HepG2 (cell line): ENCODE results near the gene PAK6. TPM values are rescaled to one million over a fixed set of nuclear protein-coding genes. Genes with fewer than 3 reads are reported as not detected.

Experiments used
- ATAC-seq: fragments of 200-7000 bp; cut with Tn5 transposase; 3 replicates; pipeline ENCODE4 v1.9.1; 2020; ENCODE audit warnings: mild to moderate bottlenecking, moderate library complexity
- BruUV-seq: library from RNA; stranded (reverse); fragments of 400-500 nt; replicated peaks from 2 replicates; lab custom pipeline; 2021; lab: Mats Ljungman, UMichigan
- CTCF ChIA-PET: fragments of 300-600 bp; formaldehyde crosslinking; extraction: SDS; loops from one replicate; lab custom pipeline; 2021; ENCODE audit warnings: low total read pairs, inconsistent platforms, low intra/inter-chr PET ratio; lab: Yijun Ruan, JAX
- POLR2A ChIA-PET: fragments of 350-600 bp; sonication (Branson Sonifier 250); formaldehyde crosslinking; loops from one replicate; lab custom pipeline; 2020; ENCODE audit warnings: antibody characterized with exemption, inconsistent platforms; lab: Yijun Ruan, JAX
- DNase-seq: peaks from one replicate; pipeline ENCODE4 v3.0.0-alpha.2; 2015; ENCODE audit warnings: low spot score
- FAIRE-seq: peaks from 3 replicates; lab custom pipeline; 2011; peaks lifted over from hg19 to GRCh38; lab: Jason Lieb, UNC
- H2AFZ ChIP-seq: one replicate; pipeline ENCODE4 v1.6.1; 2011; ENCODE audit warnings: low read length, inconsistent platforms
- H3K27ac ChIP-seq: fragments of 300-600 bp; 3 replicates; pipeline ENCODE4 v1.8.0; 2011; ENCODE audit warnings: mixed run types, mild to moderate bottlenecking, mixed read lengths, low read length, inconsistent platforms; ENCODE audit not compliant: insufficient read depth; ENCODE audit errors: extremely low read length
- H3K27me3 ChIP-seq, 2 experiments: fragments of 200-600 bp in 1 of 2; 2 replicates in 1 of 2; 3 replicates in 1 of 2; pipeline versions ENCODE4 v1.6.0 to v1.8.0; 2011; ENCODE audit warnings: low read length in 2 of 2, mild to moderate bottlenecking in 2 of 2, moderate library complexity in 2 of 2, inconsistent platforms in 1 of 2; ENCODE audit not compliant: insufficient read depth in 2 of 2, control insufficient read depth in 1 of 2
- H3K36me3 ChIP-seq, 2 experiments: fragments of 200-600 bp in 1 of 2; replicated peaks in 1 of 2; 2 replicates in 1 of 2; 3 replicates in 1 of 2; pipeline versions ENCODE4 v1.5.1 to v1.8.0; 2011; ENCODE audit warnings: low read length in 2 of 2, inconsistent platforms in 1 of 2; ENCODE audit not compliant: insufficient read depth in 2 of 2, control insufficient read depth in 1 of 2
- H3K4me1 ChIP-seq: 2 replicates; pipeline ENCODE4 v1.5.1; 2012; ENCODE audit warnings: low read length, inconsistent platforms; ENCODE audit not compliant: insufficient read depth
- H3K4me2 ChIP-seq: 2 replicates; pipeline ENCODE4 v1.6.0; 2011; ENCODE audit warnings: low read depth, low read length, inconsistent platforms
- H3K4me3 ChIP-seq, 3 experiments: fragments of 200-600 bp in 1 of 3; sonication (generic), shearing (Covaris generic) in 1 of 3; replicated peaks in 1 of 3; 2 replicates each; pipeline ENCODE4 v1.5.1; 2011 to 2016; ENCODE audit warnings: low read length in 3 of 3, inconsistent platforms in 2 of 3, low read depth in 2 of 3, mild to moderate bottlenecking in 2 of 3, control low read depth in 1 of 3, mixed read lengths in 1 of 3; ENCODE audit not compliant: insufficient read depth in 1 of 3
- H3K79me2 ChIP-seq: one replicate; pipeline ENCODE4 v1.6.1; 2011; ENCODE audit warnings: low read length, inconsistent platforms; ENCODE audit not compliant: insufficient read depth
- H3K9ac ChIP-seq: 2 replicates; pipeline ENCODE4 v1.6.0; 2011; ENCODE audit warnings: mild to moderate bottlenecking, low read depth, low read length, inconsistent platforms; ENCODE audit not compliant: insufficient read depth
- H3K9me3 ChIP-seq: 2 replicates; pipeline ENCODE4 v1.5.1; 2012; ENCODE audit warnings: mild to moderate bottlenecking, low read length
- H4K20me1 ChIP-seq: 2 replicates; pipeline ENCODE4 v1.6.0; 2011; ENCODE audit warnings: inconsistent platforms, mild to moderate bottlenecking, low read length, moderate library complexity; ENCODE audit not compliant: insufficient read depth
- EEA1 ChIP-seq: sonication (generic); formaldehyde crosslinking; IDR thresholded peaks from 2 replicates; pipeline ENCODE4 v1.5.1; 2020; ENCODE audit warnings: mild to moderate bottlenecking, missing genetic modification reagents, borderline replicate concordance
- KAT2B ChIP-seq: fragments of 150-350 bp; IDR thresholded peaks from 2 replicates; pipeline ENCODE4 v1.6.1; 2014; ENCODE audit warnings: low read depth, low read length, borderline replicate concordance
- MAF1 ChIP-seq: sonication (generic); formaldehyde crosslinking; IDR thresholded peaks from 2 replicates; pipeline ENCODE4 v1.5.0; 2020; ENCODE audit warnings: missing genetic modification reagents, borderline replicate concordance
- SOX13 ChIP-seq, 3 experiments: fragments of 450-650 bp in 1 of 3; sonication (generic) in 1 of 3; formaldehyde crosslinking in 1 of 3; IDR thresholded peaks in 2 of 3; conservative IDR thresholded peaks in 1 of 3; 2 replicates each; pipeline versions ENCODE4 v1.5.0 to v1.6.1; 2016 to 2020; ENCODE audit warnings: antibody characterized with exemption in 1 of 3, mild to moderate bottlenecking in 1 of 3, missing compliant biosample characterization in 1 of 3, missing genetic modification reagents in 1 of 3, moderate library complexity in 1 of 3
- SOX6 ChIP-seq, 2 experiments: fragments of 450-650 bp in 1 of 2; sonication (generic) in 1 of 2; formaldehyde crosslinking in 1 of 2; IDR thresholded peaks; 2 replicates each; pipeline versions ENCODE4 v1.4.0 to v1.6.1; 2017 to 2020; ENCODE audit warnings: antibody characterized with exemption in 1 of 2, mild to moderate bottlenecking in 1 of 2, missing genetic modification reagents in 1 of 2
- ZNF468 ChIP-seq: sonication (generic); formaldehyde crosslinking; IDR thresholded peaks from 2 replicates; pipeline ENCODE4 v1.8.0; 2022; ENCODE audit warnings: mild to moderate bottlenecking, moderate library complexity, missing genetic modification reagents
- ZNF570 ChIP-seq: sonication (generic); formaldehyde crosslinking; IDR thresholded peaks from 2 replicates; pipeline ENCODE4 v1.4.0; 2020; ENCODE audit warnings: mild to moderate bottlenecking, missing genetic modification reagents, borderline replicate concordance
- WGBS: methylation state at CpG from one replicate; pipeline ENCODE4 v1.1.6; 2017; ENCODE audit warnings: low lambda C conversion rate; 5-methylcytosine and 5-hydroxymethylcytosine counted together
- in situ Hi-C: cut with HindIII; loops from 2 replicates; pipeline ENCODE4 v1.10.0; 2017; ENCODE audit warnings: low pct_unique_long_range_greater_than_20kb; ENCODE audit not compliant: extremely low pct_ligation_motif_present
- intact Hi-C: fragments of 100-400 bp; cut with micrococcal nuclease; formaldehyde crosslinking; loops from one replicate; pipeline ENCODE4 v1.10.0; 2022; ENCODE audit not compliant: unreplicated experiment
- polyA plus RNA-seq, 8 experiments: library from polyadenylated mRNA; depleted of rRNA in 3 of 8; stranded (reverse) in 7 of 8; unstranded in 1 of 8; fragments of >200 nt; fragmentation: Illumina TruSeq in 4 of 8; extraction: Trizol in 4 of 8; gene quantifications; 2 replicates each; pipeline versions ENCODE4 v1.2.1 to v1.2.3, GENCODE V29; 2011 to 2016; ENCODE audit warnings: low read depth in 4 of 8, missing spikeins in 1 of 8, mixed read lengths in 1 of 8; ENCODE audit not compliant: insufficient read depth in 1 of 8
- total RNA-seq, 5 experiments: library from RNA; depleted of rRNA; stranded (reverse); fragments of >200 nt; fragmentation: Illumina TruSeq; extraction: Trizol; gene quantifications; 2 replicates each; pipeline ENCODE4 v1.2.3, GENCODE V29; 2016; ENCODE audit warnings: low read depth in 1 of 5
- TF ChIP-seq, protein P1 (sequence below): IDR thresholded peaks from 2 replicates; pipeline ENCODE4 v1.6.1; 2016; ENCODE audit warnings: low read depth, missing genetic modification reagents, missing compliant biosample characterization
- TF ChIP-seq, protein P2 (sequence below): fragments of 450-650 bp; IDR thresholded peaks from 2 replicates; pipeline ENCODE4 v1.6.1; 2016

PAK6 gene
- total and polyA plus RNA-seq, 2 of the 13 experiments (the other 11 are each of a cell fraction or from before 2014, with no cell fraction given): 0.07 TPM; not detected in 1

DNA sequence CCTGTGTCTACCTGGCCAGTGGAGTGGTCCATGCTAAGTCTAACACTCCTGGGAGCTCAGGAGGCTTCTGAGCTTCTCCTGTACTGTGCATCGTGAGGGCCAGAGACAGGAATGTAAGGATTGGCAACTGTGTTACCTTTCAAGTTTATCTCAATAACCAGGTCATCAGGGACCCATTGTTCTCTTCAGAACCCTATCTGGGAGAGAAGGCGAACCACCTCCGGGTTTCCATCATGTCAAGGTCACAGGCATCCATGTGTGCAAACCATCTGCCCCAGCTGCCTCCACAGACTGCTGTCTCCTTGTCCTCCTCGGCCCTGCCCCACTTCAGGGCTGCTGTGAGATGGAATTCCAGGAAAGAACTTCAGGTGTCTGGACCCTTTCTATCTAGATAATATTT, 38.1 kb downstream of the PAK6 start:
- no peak for FAIRE-seq
- H3K36me3 ChIP-seq: no peaks in the 10 kb centered on the region
- DNase-seq: peak; percentile 56
- H3K9me3 ChIP-seq: no peaks in the 10 kb centered on the region
- no peak overlapping the region for H3K27ac ChIP-seq
- ChIA-PET CTCF (interaction anchor here (1.2 to 6.3 kb wide), 2 partner anchors 59 to 148 kb away, joined by 3 to 266 read pairs; no protein-coding TSS in a partner anchor), POLR2A (no interaction called here)
- BruUV-seq: no TSS peak
- H3K4me1 ChIP-seq: peaks cover 38% of the 10 kb centered on the region
- H3K79me2 ChIP-seq: no peaks in the 10 kb centered on the region
- peaks cover 1 to 42% of the 10 kb centered on the region in 2 experiments for H3K27me3 ChIP-seq
- no peak overlapping the region for H3K4me2 ChIP-seq
- intact Hi-C loops: loop anchor here (10.0 kb wide), 1 partner anchor 172 kb away; the partner anchor contains the start of gene BMF
- no peaks in the 10 kb centered on the region for H4K20me1 ChIP-seq
- H3K9ac ChIP-seq: no peak overlapping the region
- no peak for ATAC-seq
- TF ChIP-seq ZNF468 (CRISPR knock-in tag) (no peak), SOX13 (IDR thresholded peaks at IDR 0.05) (no peak), SOX13 (CRISPR knock-in tag; conservative IDR thresholded peaks at IDR 0.05 in 1 of 2, IDR thresholded peaks at IDR 0.05 in 1 of 2) (peak in 1 of 2 experiments; percentile 70; a peak in 2 of 4 replicates), SOX6 (IDR thresholded peaks at IDR 0.05) (no peak), SOX6 (CRISPR knock-in tag; IDR thresholded peaks at IDR 0.05) (0 out of 2 replicates have a peak, but pooled peaks have one; percentile 34)
- TF ChIP-seq, all 625 proteins: peak for 2
- in situ Hi-C loops: loop anchor here (5.0 kb wide), 1 partner anchor 35 kb away; no protein-coding TSS in a partner anchor
- Histone ChIP-seq H2AFZ (no peak overlapping the region), H3K4me3 (no peak overlapping the region)
- WGBS: 0% methylated on average over 3 of the region's 4 CpGs

DNA sequence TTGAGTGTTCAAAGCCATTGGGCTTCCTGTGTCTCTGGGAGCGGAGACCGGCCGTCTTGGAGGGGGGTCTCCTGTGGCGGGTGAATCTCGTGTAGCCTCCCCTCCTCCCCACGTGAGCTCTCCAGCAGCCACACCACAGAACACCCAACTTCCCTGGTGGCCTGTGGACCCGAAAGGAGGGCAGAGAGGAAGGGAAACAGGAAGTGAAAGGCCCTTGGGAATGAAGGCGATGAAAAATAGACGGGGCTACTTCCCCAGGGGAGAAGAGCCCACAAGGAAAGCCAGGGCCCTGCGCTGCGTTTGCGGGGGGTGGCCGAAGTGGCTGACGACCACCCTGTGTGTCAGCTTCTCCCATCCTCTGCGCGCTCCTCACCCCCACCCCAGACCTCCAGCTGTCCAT, 38.6 kb downstream of the PAK6 start:
- no peak overlapping the region for H2AFZ ChIP-seq
- POLR2A ChIA-PET: no interaction called here
- H3K36me3 ChIP-seq: no peaks in the 10 kb centered on the region
- H3K9me3 ChIP-seq: no peaks in the 10 kb centered on the region
- FAIRE-seq (no peak), ATAC-seq (no peak), DNase-seq (no peak)
- in situ Hi-C loops: loop anchor here (5.0 kb wide), 1 partner anchor 35 kb away; no protein-coding TSS in a partner anchor
- no TSS peak for BruUV-seq
- H3K4me2 ChIP-seq: no peak overlapping the region
- H3K79me2 ChIP-seq: no peaks in the 10 kb centered on the region
- CTCF ChIA-PET: interaction anchor here (1.2 to 6.3 kb wide), 2 partner anchors 60 to 149 kb away, joined by 3 to 266 read pairs; no protein-coding TSS in a partner anchor
- peaks cover 33% of the 10 kb centered on the region for H3K4me1 ChIP-seq
- H3K4me3 ChIP-seq: no peak overlapping the region
- 45% methylated on average over 16 of the region's 16 CpGs for WGBS
- H3K9ac ChIP-seq: no peak overlapping the region
- intact Hi-C loops: loop anchor here (10.0 kb wide), 1 partner anchor 173 kb away; the partner anchor contains the start of gene BMF
- H3K27me3 ChIP-seq: peaks cover 3 to 44% of the 10 kb centered on the region in 2 experiments
- H3K27ac ChIP-seq: no peak overlapping the region
- no peaks in the 10 kb centered on the region for H4K20me1 ChIP-seq
- no peak for TF ChIP-seq ZNF570
- TF ChIP-seq, protein P1, sequence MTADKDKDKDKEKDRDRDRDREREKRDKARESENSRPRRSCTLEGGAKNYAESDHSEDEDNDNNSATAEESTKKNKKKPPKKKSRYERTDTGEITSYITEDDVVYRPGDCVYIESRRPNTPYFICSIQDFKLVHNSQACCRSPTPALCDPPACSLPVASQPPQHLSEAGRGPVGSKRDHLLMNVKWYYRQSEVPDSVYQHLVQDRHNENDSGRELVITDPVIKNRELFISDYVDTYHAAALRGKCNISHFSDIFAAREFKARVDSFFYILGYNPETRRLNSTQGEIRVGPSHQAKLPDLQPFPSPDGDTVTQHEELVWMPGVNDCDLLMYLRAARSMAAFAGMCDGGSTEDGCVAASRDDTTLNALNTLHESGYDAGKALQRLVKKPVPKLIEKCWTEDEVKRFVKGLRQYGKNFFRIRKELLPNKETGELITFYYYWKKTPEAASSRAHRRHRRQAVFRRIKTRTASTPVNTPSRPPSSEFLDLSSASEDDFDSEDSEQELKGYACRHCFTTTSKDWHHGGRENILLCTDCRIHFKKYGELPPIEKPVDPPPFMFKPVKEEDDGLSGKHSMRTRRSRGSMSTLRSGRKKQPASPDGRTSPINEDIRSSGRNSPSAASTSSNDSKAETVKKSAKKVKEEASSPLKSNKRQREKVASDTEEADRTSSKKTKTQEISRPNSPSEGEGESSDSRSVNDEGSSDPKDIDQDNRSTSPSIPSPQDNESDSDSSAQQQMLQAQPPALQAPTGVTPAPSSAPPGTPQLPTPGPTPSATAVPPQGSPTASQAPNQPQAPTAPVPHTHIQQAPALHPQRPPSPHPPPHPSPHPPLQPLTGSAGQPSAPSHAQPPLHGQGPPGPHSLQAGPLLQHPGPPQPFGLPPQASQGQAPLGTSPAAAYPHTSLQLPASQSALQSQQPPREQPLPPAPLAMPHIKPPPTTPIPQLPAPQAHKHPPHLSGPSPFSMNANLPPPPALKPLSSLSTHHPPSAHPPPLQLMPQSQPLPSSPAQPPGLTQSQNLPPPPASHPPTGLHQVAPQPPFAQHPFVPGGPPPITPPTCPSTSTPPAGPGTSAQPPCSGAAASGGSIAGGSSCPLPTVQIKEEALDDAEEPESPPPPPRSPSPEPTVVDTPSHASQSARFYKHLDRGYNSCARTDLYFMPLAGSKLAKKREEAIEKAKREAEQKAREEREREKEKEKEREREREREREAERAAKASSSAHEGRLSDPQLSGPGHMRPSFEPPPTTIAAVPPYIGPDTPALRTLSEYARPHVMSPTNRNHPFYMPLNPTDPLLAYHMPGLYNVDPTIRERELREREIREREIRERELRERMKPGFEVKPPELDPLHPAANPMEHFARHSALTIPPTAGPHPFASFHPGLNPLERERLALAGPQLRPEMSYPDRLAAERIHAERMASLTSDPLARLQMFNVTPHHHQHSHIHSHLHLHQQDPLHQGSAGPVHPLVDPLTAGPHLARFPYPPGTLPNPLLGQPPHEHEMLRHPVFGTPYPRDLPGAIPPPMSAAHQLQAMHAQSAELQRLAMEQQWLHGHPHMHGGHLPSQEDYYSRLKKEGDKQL (CRISPR knock-in tag): no peak
- no peak for TF ChIP-seq EEA1 (CRISPR knock-in tag)
- TF ChIP-seq, protein P2, sequence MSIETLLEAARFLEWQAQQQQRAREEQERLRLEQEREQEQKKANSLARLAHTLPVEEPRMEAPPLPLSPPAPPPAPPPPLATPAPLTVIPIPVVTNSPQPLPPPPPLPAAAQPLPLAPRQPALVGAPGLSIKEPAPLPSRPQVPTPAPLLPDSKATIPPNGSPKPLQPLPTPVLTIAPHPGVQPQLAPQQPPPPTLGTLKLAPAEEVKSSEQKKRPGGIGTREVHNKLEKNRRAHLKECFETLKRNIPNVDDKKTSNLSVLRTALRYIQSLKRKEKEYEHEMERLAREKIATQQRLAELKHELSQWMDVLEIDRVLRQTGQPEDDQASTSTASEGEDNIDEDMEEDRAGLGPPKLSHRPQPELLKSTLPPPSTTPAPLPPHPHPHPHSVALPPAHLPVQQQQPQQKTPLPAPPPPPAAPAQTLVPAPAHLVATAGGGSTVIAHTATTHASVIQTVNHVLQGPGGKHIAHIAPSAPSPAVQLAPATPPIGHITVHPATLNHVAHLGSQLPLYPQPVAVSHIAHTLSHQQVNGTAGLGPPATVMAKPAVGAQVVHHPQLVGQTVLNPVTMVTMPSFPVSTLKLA: no peak
- TF ChIP-seq MAF1: no peak
- no peak for TF ChIP-seq KAT2B
